Liver (tissue), 9 donors: ENCODE measurements around the gene COBL. TPM values are rescaled to one million over a fixed set of nuclear protein-coding genes. Genes with fewer than 3 reads are reported as not detected.

ENCODE experiments used
- DNase-seq: peaks from one replicate; pipeline ENCODE4 v3.0.0-alpha.2; 2017; ENCODE audit warnings: low spot score
- H3K27ac ChIP-seq, 2 donors: one replicate each; pipeline ENCODE4 v1.7.0; 2013; ENCODE audit warnings: inconsistent platforms in 2 of 2, low read length in 2 of 2, control low read depth in 1 of 2, low read depth in 1 of 2, mild to moderate bottlenecking in 1 of 2
- H3K27me3 ChIP-seq, 4 donors: one replicate each; pipeline versions ENCODE4 v1.6.1 to v1.7.0; 2013; ENCODE audit warnings: low read length in 3 of 4, inconsistent platforms in 1 of 4, mild to moderate bottlenecking in 1 of 4, moderate library complexity in 1 of 4; ENCODE audit not compliant: control insufficient read depth in 4 of 4, insufficient read depth in 4 of 4
- H3K36me3 ChIP-seq, 4 donors: one replicate each; pipeline versions ENCODE4 v1.6.1 to v1.7.0; 2013; ENCODE audit warnings: low read length in 3 of 4, mild to moderate bottlenecking in 3 of 4, low read depth in 1 of 4, moderate library complexity in 1 of 4; ENCODE audit not compliant: control insufficient read depth in 4 of 4, insufficient read depth in 3 of 4
- H3K4me1 ChIP-seq, 4 donors: one replicate each; pipeline versions ENCODE4 v1.6.1 to v1.7.0; 2013; ENCODE audit warnings: low read length in 3 of 4, mild to moderate bottlenecking in 3 of 4, moderate library complexity in 1 of 4; ENCODE audit not compliant: control insufficient read depth in 4 of 4, insufficient read depth in 4 of 4
- H3K4me3 ChIP-seq, 3 donors: one replicate each; pipeline versions ENCODE4 v1.6.1 to v1.7.0; 2013; ENCODE audit warnings: low read length in 3 of 3, control low read depth in 1 of 3, low read depth in 1 of 3, mild to moderate bottlenecking in 1 of 3
- H3K9ac ChIP-seq, 2 donors: one replicate each; pipeline ENCODE4 v1.7.0; 2013; ENCODE audit warnings: low read length in 2 of 2, mild to moderate bottlenecking in 2 of 2, moderate library complexity in 2 of 2, control low read depth in 1 of 2, low read depth in 1 of 2
- H3K9me3 ChIP-seq, 4 donors: one replicate each; pipeline versions ENCODE4 v1.6.1 to v1.7.0; 2013; ENCODE audit warnings: low read length in 3 of 4; ENCODE audit not compliant: control insufficient read depth in 4 of 4
- EGR1 ChIP-seq, 2 donors: IDR thresholded peaks; 2 replicates each; pipeline ENCODE4 v1.6.1; 2016 to 2018; ENCODE audit warnings: antibody characterized with exemption in 2 of 2, low read depth in 2 of 2
- FOXA1 ChIP-seq: IDR thresholded peaks from 2 replicates; pipeline ENCODE4 v1.6.1; 2016; ENCODE audit warnings: antibody characterized with exemption
- FOXA2 ChIP-seq: IDR thresholded peaks from 2 replicates; pipeline ENCODE4 v1.6.1; 2016; ENCODE audit warnings: antibody characterized with exemption
- GABPA ChIP-seq, 2 donors: IDR thresholded peaks in 1 of 2; conservative IDR thresholded peaks in 1 of 2; 2 replicates each; pipeline ENCODE4 v1.6.1; 2016; ENCODE audit warnings: antibody characterized with exemption in 2 of 2, mild to moderate bottlenecking in 1 of 2, moderate library complexity in 1 of 2
- HNF4G ChIP-seq: IDR thresholded peaks from 2 replicates; pipeline ENCODE4 v1.6.1; 2016; ENCODE audit warnings: antibody characterized with exemption
- JUND ChIP-seq, 2 donors: IDR thresholded peaks; 2 replicates each; pipeline ENCODE4 v1.6.1; 2016; ENCODE audit warnings: antibody characterized with exemption in 2 of 2
- NR2F2 ChIP-seq: IDR thresholded peaks from 2 replicates; pipeline ENCODE4 v1.6.1; 2016; ENCODE audit warnings: antibody characterized with exemption
- RAD21 ChIP-seq, 2 donors: IDR thresholded peaks; 2 replicates each; pipeline ENCODE4 v1.6.1; 2016; ENCODE audit warnings: antibody characterized with exemption in 2 of 2, mild to moderate bottlenecking in 2 of 2
- RXRA ChIP-seq, 2 donors: IDR thresholded peaks; 2 replicates each; pipeline ENCODE4 v1.6.1; 2017 to 2018; ENCODE audit warnings: antibody characterized with exemption in 2 of 2, mild to moderate bottlenecking in 1 of 2
- TAF1 ChIP-seq: conservative IDR thresholded peaks from 2 replicates; pipeline ENCODE4 v1.6.1; 2016; ENCODE audit warnings: antibody characterized with exemption, mild to moderate bottlenecking
- YY1 ChIP-seq: IDR thresholded peaks from 2 replicates; pipeline ENCODE4 v1.6.1; 2016; ENCODE audit warnings: antibody characterized with exemption, mild to moderate bottlenecking
- WGBS: extraction: QIAGEN DNeasy Blood & Tissue Kit; methylation state at CpG from one replicate; pipeline ENCODE4 v1.1.7; 2013; 5-methylcytosine and 5-hydroxymethylcytosine counted together
- polyA plus RNA-seq, 2 donors: library from polyadenylated mRNA; stranded (reverse) in 1 of 2; unstranded in 1 of 2; fragments of 200-250 nt in 1 of 2; fragments of >200 nt in 1 of 2; fragmentation: Nextera tagmentation in 1 of 2; extraction: Ambion mirVana in 1 of 2; gene quantifications; one replicate each; pipeline versions ENCODE4 v1.2.1 to v1.2.3, GENCODE V29; 2013 to 2015
- total RNA-seq, 2 donors: library from RNA; depleted of rRNA; stranded (reverse); fragments of >200 nt; gene quantifications; one replicate each; pipeline ENCODE4 v1.2.3, GENCODE V29; 2014
- TF ChIP-seq, protein P1 (sequence below): IDR thresholded peaks from 2 replicates; pipeline ENCODE4 v1.6.1; 2016; ENCODE audit warnings: antibody characterized with exemption
- TF ChIP-seq, protein P2 (sequence below): fragments of 150-350 bp; IDR thresholded peaks from 2 replicates; pipeline ENCODE4 v1.5.1; 2017; ENCODE audit warnings: improper control_type of control experiment, low read depth, low read length; ENCODE audit not compliant: missing input control
- TF ChIP-seq, protein P3 (sequence below): IDR thresholded peaks from 2 replicates; pipeline ENCODE4 v1.6.1; 2016; ENCODE audit warnings: antibody characterized with exemption, mild to moderate bottlenecking
- TF ChIP-seq, protein P4 (sequence below): IDR thresholded peaks from 2 replicates; pipeline ENCODE4 v1.6.1; 2016; ENCODE audit warnings: antibody characterized with exemption
- TF ChIP-seq, protein P5 (sequence below): IDR thresholded peaks from 2 replicates; pipeline ENCODE4 v1.6.1; 2016; ENCODE audit warnings: antibody characterized with exemption
- donor health status: healthy.
- donor health status: healthy.
- donor health status: healthy.
- donor health status: healthy.
- donor health status: healthy.

COBL gene
- total and polyA plus RNA-seq, 4 donors = 5.8 to 18.7 (median 10.7) TPM

DNA sequence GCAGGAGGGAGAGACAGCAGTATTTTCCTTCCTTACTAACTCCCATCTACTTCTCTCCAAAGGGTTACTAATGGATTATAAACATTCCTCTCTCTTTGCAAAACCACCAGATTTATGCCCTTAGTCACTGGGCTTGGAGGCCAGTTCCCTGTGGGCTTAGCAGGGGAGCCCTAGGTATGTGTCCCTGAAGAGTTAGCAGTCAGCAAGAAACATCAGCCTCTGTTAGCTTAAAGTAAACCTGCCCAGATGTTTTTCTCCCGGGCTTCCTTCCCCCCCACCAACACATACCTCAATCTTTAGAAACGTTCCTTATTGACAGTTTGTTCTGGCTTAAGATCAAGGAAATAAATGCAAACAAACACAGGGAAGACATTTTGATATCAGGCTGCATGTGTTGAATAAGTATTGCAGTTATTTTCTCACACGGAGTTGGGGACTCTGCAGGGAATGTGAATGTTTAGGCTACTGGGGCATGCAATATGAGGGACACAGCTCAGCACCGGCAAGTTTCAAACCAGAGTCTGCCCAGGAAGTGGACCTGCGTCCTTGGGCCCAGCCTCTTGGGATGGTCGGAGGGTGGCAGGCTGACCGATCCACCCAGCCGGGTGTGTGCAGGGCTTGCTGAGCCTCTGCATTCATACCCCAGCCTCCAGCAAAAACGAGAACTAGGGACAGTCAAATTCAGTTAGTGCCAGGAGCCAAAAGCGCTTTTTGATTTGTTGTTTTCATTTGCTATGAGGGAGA is 281.9 kb downstream of the COBL start:
- no peaks in the 10 kb centered on the region for H3K9me3 ChIP-seq
- WGBS = 69% methylated on average over 10 of the region's 10 CpGs
- TF ChIP-seq YY1 (no peak), NR2F2 (no peak), EGR1 (IDR thresholded peaks at IDR 0.05; ENCODE audit: low read depth in 2 of 2) (no peak), RXRA (IDR thresholded peaks at IDR 0.05) (no peak), HNF4G (no peak), RAD21 (IDR thresholded peaks at IDR 0.05) (no peak), FOXA1 (no peak), TAF1 (no peak)
- TF ChIP-seq, protein P1, sequence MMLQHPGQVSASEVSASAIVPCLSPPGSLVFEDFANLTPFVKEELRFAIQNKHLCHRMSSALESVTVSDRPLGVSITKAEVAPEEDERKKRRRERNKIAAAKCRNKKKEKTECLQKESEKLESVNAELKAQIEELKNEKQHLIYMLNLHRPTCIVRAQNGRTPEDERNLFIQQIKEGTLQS = no peak
- TF ChIP-seq, protein P2, sequence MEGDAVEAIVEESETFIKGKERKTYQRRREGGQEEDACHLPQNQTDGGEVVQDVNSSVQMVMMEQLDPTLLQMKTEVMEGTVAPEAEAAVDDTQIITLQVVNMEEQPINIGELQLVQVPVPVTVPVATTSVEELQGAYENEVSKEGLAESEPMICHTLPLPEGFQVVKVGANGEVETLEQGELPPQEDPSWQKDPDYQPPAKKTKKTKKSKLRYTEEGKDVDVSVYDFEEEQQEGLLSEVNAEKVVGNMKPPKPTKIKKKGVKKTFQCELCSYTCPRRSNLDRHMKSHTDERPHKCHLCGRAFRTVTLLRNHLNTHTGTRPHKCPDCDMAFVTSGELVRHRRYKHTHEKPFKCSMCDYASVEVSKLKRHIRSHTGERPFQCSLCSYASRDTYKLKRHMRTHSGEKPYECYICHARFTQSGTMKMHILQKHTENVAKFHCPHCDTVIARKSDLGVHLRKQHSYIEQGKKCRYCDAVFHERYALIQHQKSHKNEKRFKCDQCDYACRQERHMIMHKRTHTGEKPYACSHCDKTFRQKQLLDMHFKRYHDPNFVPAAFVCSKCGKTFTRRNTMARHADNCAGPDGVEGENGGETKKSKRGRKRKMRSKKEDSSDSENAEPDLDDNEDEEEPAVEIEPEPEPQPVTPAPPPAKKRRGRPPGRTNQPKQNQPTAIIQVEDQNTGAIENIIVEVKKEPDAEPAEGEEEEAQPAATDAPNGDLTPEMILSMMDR = no peak
- TF ChIP-seq, protein P3, sequence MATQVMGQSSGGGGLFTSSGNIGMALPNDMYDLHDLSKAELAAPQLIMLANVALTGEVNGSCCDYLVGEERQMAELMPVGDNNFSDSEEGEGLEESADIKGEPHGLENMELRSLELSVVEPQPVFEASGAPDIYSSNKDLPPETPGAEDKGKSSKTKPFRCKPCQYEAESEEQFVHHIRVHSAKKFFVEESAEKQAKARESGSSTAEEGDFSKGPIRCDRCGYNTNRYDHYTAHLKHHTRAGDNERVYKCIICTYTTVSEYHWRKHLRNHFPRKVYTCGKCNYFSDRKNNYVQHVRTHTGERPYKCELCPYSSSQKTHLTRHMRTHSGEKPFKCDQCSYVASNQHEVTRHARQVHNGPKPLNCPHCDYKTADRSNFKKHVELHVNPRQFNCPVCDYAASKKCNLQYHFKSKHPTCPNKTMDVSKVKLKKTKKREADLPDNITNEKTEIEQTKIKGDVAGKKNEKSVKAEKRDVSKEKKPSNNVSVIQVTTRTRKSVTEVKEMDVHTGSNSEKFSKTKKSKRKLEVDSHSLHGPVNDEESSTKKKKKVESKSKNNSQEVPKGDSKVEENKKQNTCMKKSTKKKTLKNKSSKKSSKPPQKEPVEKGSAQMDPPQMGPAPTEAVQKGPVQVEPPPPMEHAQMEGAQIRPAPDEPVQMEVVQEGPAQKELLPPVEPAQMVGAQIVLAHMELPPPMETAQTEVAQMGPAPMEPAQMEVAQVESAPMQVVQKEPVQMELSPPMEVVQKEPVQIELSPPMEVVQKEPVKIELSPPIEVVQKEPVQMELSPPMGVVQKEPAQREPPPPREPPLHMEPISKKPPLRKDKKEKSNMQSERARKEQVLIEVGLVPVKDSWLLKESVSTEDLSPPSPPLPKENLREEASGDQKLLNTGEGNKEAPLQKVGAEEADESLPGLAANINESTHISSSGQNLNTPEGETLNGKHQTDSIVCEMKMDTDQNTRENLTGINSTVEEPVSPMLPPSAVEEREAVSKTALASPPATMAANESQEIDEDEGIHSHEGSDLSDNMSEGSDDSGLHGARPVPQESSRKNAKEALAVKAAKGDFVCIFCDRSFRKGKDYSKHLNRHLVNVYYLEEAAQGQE = no peak
- TF ChIP-seq, protein P4, sequence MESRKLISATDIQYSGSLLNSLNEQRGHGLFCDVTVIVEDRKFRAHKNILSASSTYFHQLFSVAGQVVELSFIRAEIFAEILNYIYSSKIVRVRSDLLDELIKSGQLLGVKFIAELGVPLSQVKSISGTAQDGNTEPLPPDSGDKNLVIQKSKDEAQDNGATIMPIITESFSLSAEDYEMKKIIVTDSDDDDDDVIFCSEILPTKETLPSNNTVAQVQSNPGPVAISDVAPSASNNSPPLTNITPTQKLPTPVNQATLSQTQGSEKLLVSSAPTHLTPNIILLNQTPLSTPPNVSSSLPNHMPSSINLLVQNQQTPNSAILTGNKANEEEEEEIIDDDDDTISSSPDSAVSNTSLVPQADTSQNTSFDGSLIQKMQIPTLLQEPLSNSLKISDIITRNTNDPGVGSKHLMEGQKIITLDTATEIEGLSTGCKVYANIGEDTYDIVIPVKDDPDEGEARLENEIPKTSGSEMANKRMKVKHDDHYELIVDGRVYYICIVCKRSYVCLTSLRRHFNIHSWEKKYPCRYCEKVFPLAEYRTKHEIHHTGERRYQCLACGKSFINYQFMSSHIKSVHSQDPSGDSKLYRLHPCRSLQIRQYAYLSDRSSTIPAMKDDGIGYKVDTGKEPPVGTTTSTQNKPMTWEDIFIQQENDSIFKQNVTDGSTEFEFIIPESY = no peak
- H3K4me1 ChIP-seq = no peaks in the 10 kb centered on the region
- no peak overlapping the region for H3K27ac ChIP-seq
- peaks cover 0 to 13% (median 6%) of the 10 kb centered on the region in 4 donors for H3K36me3 ChIP-seq
- no peak overlapping the region for H3K4me3 ChIP-seq
- no peak for DNase-seq
- no peak overlapping the region for H3K9ac ChIP-seq
- no peaks in the 10 kb centered on the region for H3K27me3 ChIP-seq

DNA sequence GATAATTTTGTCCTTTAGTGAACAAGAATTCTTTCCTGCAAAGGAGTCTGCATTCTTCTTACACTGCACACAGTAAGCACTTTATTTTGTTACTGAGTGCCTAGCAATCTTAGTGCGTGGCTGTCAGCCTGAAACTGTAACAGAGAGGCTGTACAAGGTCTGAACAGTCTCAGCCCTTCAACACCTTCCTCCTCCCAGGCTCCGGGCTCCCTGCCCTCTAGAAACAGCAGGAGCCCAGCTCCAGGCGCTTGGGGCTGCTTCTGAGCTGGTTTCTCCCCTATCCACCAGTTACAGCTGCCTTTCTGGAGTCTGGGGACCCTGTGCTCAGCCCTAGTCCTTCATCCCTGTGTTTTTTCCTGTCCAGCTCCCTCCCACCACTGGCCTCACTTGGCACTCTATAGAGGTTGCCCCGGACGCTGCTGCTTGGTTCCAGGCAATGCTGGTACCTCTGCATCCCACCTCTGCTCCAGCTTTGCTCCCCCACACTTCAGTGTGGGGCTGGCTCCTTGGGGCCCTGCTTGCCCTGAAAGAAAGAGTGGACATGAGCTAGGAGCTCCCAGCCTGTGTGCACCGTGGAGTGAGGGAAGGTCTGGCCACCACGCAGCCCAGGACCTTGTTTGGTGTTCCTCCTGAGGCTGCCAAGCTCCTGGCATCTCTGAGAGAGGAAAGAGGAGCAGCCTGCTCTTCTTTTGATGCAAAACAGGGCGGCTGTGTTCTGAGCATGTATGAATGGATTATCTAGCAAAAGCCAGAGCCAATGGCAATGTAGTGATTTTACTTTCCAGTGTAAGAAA is 282.7 kb downstream of the COBL start:
- Histone ChIP-seq H3K4me1 (no peaks in the 10 kb centered on the region), H3K4me3 (no peak overlapping the region), H3K36me3 (peaks cover 0 to 20% (median 10%) of the 10 kb centered on the region in 4 donors), H3K9me3 (no peaks in the 10 kb centered on the region), H3K9ac (no peak overlapping the region), H3K27me3 (no peaks in the 10 kb centered on the region), H3K27ac (no peak overlapping the region)
- 88% methylated on average over 8 of the region's 8 CpGs for WGBS
- DNase-seq = no peak
- no peak for TF ChIP-seq NR2F2
- no peak for TF ChIP-seq JUND (IDR thresholded peaks at IDR 0.05)
- TF ChIP-seq YY1 = no peak
- TF ChIP-seq, protein P3 = no peak
- TF ChIP-seq HNF4G = no peak
- no peak for TF ChIP-seq FOXA2
- TF ChIP-seq FOXA1 = no peak
- TF ChIP-seq, protein P5, sequence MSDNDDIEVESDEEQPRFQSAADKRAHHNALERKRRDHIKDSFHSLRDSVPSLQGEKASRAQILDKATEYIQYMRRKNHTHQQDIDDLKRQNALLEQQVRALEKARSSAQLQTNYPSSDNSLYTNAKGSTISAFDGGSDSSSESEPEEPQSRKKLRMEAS = no peak
- TF ChIP-seq GABPA (IDR thresholded peaks at IDR 0.05 in 1 of 2, conservative IDR thresholded peaks at IDR 0.05 in 1 of 2) = no peak
- TF ChIP-seq, protein P1 = no peak
- TF ChIP-seq RXRA (IDR thresholded peaks at IDR 0.05) = no peak
